ENCODE results near the gene HIVEP3. TPM values are rescaled to one million over a fixed set of nuclear protein-coding genes. Genes with fewer than 3 reads are reported as not detected.

The HIVEP3 gene
- total RNA-seq, 1 experiment from 2014 or later: 11.0 TPM

GRCh38 chr1:41773144-41773591, 145.6 kb downstream of the HIVEP3 start:
- Histone ChIP-seq H3K4me3 (no peak overlapping the region), H3K4me1 (replicated peaks; ENCODE audit: insufficient read depth) (peaks cover 10% of the 10 kb centered on the region; the same call in 1 of the 2 replicates), H4K20me1 (ENCODE audit: insufficient read depth) (no peaks in the 10 kb centered on the region), H3K36me3 (ENCODE audit: low read depth) (no peaks in the 10 kb centered on the region), H3K27ac (no peak overlapping the region), H2AFZ (no peak overlapping the region), H3K9me3 (ENCODE audit: insufficient read depth, low read depth) (no peaks in the 10 kb centered on the region), H3K9me2 (ENCODE audit: insufficient read depth) (no peaks in the 10 kb centered on the region), H3K4me2 (no peak overlapping the region; the same call in 1 of the 2 replicates), H3K27me3 (ENCODE audit: insufficient read depth, low read depth) (no peaks in the 10 kb centered on the region), H3K79me2 (ENCODE audit: low read depth) (no peaks in the 10 kb centered on the region), H3F3A (ENCODE audit: insufficient read depth, low read depth) (peaks cover 12% of the 10 kb centered on the region)
- intact Hi-C loops (cut with micrococcal nuclease; ENCODE audit: unreplicated experiment): loop anchor here (5.0 kb wide), 1 partner anchor 101 kb away; no protein-coding TSS in a partner anchor
- DNase-seq: peak; percentile 22 to 87
- no TSS peak for BruUV-seq (replicated peaks)
- POLR2A ChIA-PET (ENCODE audit: unreplicated experiment): no interaction called here
- CTCF ChIA-PET: no interaction called here
- TF ChIP-seq CTCF (conservative IDR thresholded peaks at IDR 0.05): no peak
- no peak for TF ChIP-seq EZH2 (IDR thresholded peaks at IDR 0.05; ENCODE audit: low read depth)

- H3K4me2 ChIP-seq: no peak overlapping the region
- no peaks in the 10 kb centered on the region for H4K20me1 ChIP-seq (ENCODE audit: insufficient read depth)
- no peak for TF ChIP-seq CTCF (conservative IDR thresholded peaks at IDR 0.05)
- TF ChIP-seq EZH2 (IDR thresholded peaks at IDR 0.05; ENCODE audit: low read depth): no peak
- H2AFZ ChIP-seq: no peak overlapping the region
- BruUV-seq (replicated peaks): no TSS peak
- ChIA-PET CTCF (no interaction called here), POLR2A (ENCODE audit: unreplicated experiment) (no interaction called here)
- no peaks in the 10 kb centered on the region for H3K36me3 ChIP-seq (ENCODE audit: low read depth)
- DNase-seq: no peak
- no peaks in the 10 kb centered on the region for H3K27me3 ChIP-seq (ENCODE audit: insufficient read depth, low read depth)
- intact Hi-C loops (cut with micrococcal nuclease; ENCODE audit: unreplicated experiment): no loop called here
- no peaks in the 10 kb centered on the region for H3K79me2 ChIP-seq (ENCODE audit: low read depth)
- no peak overlapping the region for H3K27ac ChIP-seq
- H3K4me1 ChIP-seq (replicated peaks; ENCODE audit: insufficient read depth): peaks cover 10% of the 10 kb centered on the region; the same call in 1 of the 2 replicates
- no peak overlapping the region for H3K4me3 ChIP-seq
- peaks cover 10% of the 10 kb centered on the region for H3F3A ChIP-seq (ENCODE audit: insufficient read depth, low read depth)
- no peaks in the 10 kb centered on the region for H3K9me3 ChIP-seq (ENCODE audit: insufficient read depth, low read depth)
- H3K9me2 ChIP-seq (ENCODE audit: insufficient read depth): no peaks in the 10 kb centered on the region
Measured at GRCh38 chr1:41769068-41769467, 149.7 kb downstream of the HIVEP3 start.

- TF ChIP-seq EZH2 (IDR thresholded peaks at IDR 0.05; ENCODE audit: low read depth) (no peak), CTCF (conservative IDR thresholded peaks at IDR 0.05) (no peak)
- Histone ChIP-seq H3K27me3 (ENCODE audit: insufficient read depth, low read depth) (no peaks in the 10 kb centered on the region), H3K9me2 (ENCODE audit: insufficient read depth) (no peaks in the 10 kb centered on the region), H3F3A (ENCODE audit: insufficient read depth, low read depth) (peaks cover 5% of the 10 kb centered on the region), H3K4me3 (no peak overlapping the region), H3K4me1 (replicated peaks; ENCODE audit: insufficient read depth) (peaks cover 9% of the 10 kb centered on the region; the same call in 1 of the 2 replicates), H3K27ac (no peak overlapping the region), H3K9me3 (ENCODE audit: insufficient read depth, low read depth) (no peaks in the 10 kb centered on the region), H3K79me2 (ENCODE audit: low read depth) (no peaks in the 10 kb centered on the region), H2AFZ (no peak overlapping the region), H3K36me3 (ENCODE audit: low read depth) (no peaks in the 10 kb centered on the region), H3K4me2 (no peak overlapping the region), H4K20me1 (ENCODE audit: insufficient read depth) (no peaks in the 10 kb centered on the region)
- intact Hi-C loops (cut with micrococcal nuclease; ENCODE audit: unreplicated experiment): no loop called here
- POLR2A ChIA-PET (ENCODE audit: unreplicated experiment): no interaction called here
- BruUV-seq (replicated peaks): no TSS peak
- CTCF ChIA-PET: no interaction called here
- no peak for DNase-seq
Measured at GRCh38 chr1:41768583-41768982, 150.1 kb downstream of the HIVEP3 start.
